Endothelial cell of umbilical vein (primary cell): Measurements from ENCODE around the gene PALD1. TPM values are rescaled to one million over a fixed set of nuclear protein-coding genes. Genes with fewer than 3 reads are reported as not detected.
"Not testable (repeated sequence)": the region's sequence is repeated elsewhere in the genome, so short reads cannot be mapped to it uniquely, and the experiment has no call there.

ENCODE experiments used
- BruUV-seq: library from RNA; stranded (reverse); fragments of 400-500 nt; replicated peaks from 2 replicates; lab custom pipeline; 2021; lab: Mats Ljungman, UMichigan
- CTCF ChIA-PET: fragments of 300-600, 350-600 bp; sonication (Branson Sonifier 250); formaldehyde crosslinking; loops from one replicate; lab custom pipeline; 2021; ENCODE audit warnings: antibody characterized with exemption, inconsistent platforms; lab: Charles Lee
- POLR2A ChIA-PET: fragments of 300-600, 350-600 bp; sonication (Branson Sonifier 250); formaldehyde crosslinking; loops from one replicate; lab custom pipeline; 2021; ENCODE audit warnings: antibody characterized with exemption, inconsistent platforms; lab: Charles Lee
- DNase-seq: peaks from one replicate; pipeline ENCODE4 v3.0.0-alpha.2; 2011; ENCODE audit warnings: low read depth, low spot score
- FAIRE-seq: peaks from 2 replicates; lab custom pipeline; 2011; peaks lifted over from hg19 to GRCh38; lab: Jason Lieb, UNC
- H2AFZ ChIP-seq: 2 replicates; pipeline ENCODE4 v1.6.0; 2012; ENCODE audit warnings: low read depth, low read length, control low read depth, inconsistent platforms
- H3K27ac ChIP-seq: 2 replicates; pipeline ENCODE4 v1.5.1; 2011; ENCODE audit warnings: low read depth, mild to moderate bottlenecking, control low read depth, low read length, moderate library complexity; ENCODE audit not compliant: insufficient read depth
- H3K27me3 ChIP-seq, 2 experiments: 2 replicates each; pipeline versions ENCODE4 v1.6.0 to v1.6.1; 2011; ENCODE audit warnings: low read length in 2 of 2, mixed read lengths in 1 of 2; ENCODE audit not compliant: control insufficient read depth in 2 of 2, insufficient read depth in 2 of 2
- H3K36me3 ChIP-seq, 2 experiments: 2 replicates in 1 of 2; 3 replicates in 1 of 2; pipeline ENCODE4 v1.5.1; 2011; ENCODE audit warnings: low read length in 2 of 2, mild to moderate bottlenecking in 1 of 2, moderate library complexity in 1 of 2; ENCODE audit not compliant: control insufficient read depth in 2 of 2, insufficient read depth in 2 of 2; ENCODE audit errors: extremely low read depth in 1 of 2
- H3K4me1 ChIP-seq: 3 replicates; pipeline ENCODE4 v1.5.1; 2011; ENCODE audit warnings: mild to moderate bottlenecking, low read length; ENCODE audit not compliant: control insufficient read depth, insufficient read depth; ENCODE audit errors: extremely low read depth
- H3K4me2 ChIP-seq: 2 replicates; pipeline ENCODE4 v1.6.1; 2011; ENCODE audit warnings: low read length, control low read depth, mixed read lengths; ENCODE audit not compliant: insufficient read depth
- H3K4me3 ChIP-seq, 3 experiments: fragments of 200-600 bp in 1 of 3; sonication (generic), shearing (Covaris generic) in 1 of 3; replicated peaks in 1 of 3; 2 replicates each; pipeline ENCODE4 v1.5.1; 2011 to 2016; ENCODE audit warnings: control low read depth in 3 of 3, low read length in 3 of 3, mild to moderate bottlenecking in 2 of 3, inconsistent platforms in 1 of 3, low read depth in 1 of 3, moderate library complexity in 1 of 3; ENCODE audit not compliant: insufficient read depth in 1 of 3
- H3K79me2 ChIP-seq: 2 replicates; pipeline ENCODE4 v1.6.0; 2012; ENCODE audit warnings: low read length, inconsistent platforms; ENCODE audit not compliant: control insufficient read depth, insufficient read depth
- H3K9ac ChIP-seq: replicated peaks from 2 replicates; pipeline ENCODE3; 2011; ENCODE audit warnings: low read length, control low read depth; ENCODE audit not compliant: insufficient read depth; ENCODE audit errors: extremely low read depth
- H3K9me1 ChIP-seq: replicated peaks from 3 replicates; pipeline ENCODE4 v1.6.0; 2011; ENCODE audit warnings: mild to moderate bottlenecking, low read length; ENCODE audit not compliant: control insufficient read depth, insufficient read depth; ENCODE audit errors: extremely low read depth
- H3K9me3 ChIP-seq: replicated peaks from 2 replicates; pipeline ENCODE4 v1.5.1; 2012; ENCODE audit warnings: low read length, inconsistent platforms; ENCODE audit not compliant: control insufficient read depth, insufficient read depth
- H4K20me1 ChIP-seq: replicated peaks from 2 replicates; pipeline ENCODE3; 2011; ENCODE audit warnings: mild to moderate bottlenecking, low read length; ENCODE audit not compliant: control insufficient read depth, insufficient read depth; ENCODE audit errors: extremely low read depth
- CTCF ChIP-seq, 2 donors: IDR thresholded peaks; 1 replicate in 1 of 2; 2 replicates in 1 of 2; pipeline ENCODE4 v1.5.1; 2011; ENCODE audit warnings: low read length in 2 of 2, mild to moderate bottlenecking in 2 of 2, moderate library complexity in 2 of 2, control low read depth in 1 of 2, inconsistent platforms in 1 of 2, low read depth in 1 of 2; ENCODE audit not compliant: insufficient read depth in 1 of 2; ENCODE audit errors: extremely low read depth in 1 of 2
- EZH2 ChIP-seq: IDR thresholded peaks from 2 replicates; pipeline ENCODE4 v1.6.1; 2012; ENCODE audit warnings: borderline replicate concordance, low read depth, mild to moderate bottlenecking, moderate library complexity, low read length, inconsistent platforms; ENCODE audit not compliant: severe bottlenecking
- FOS ChIP-seq: IDR thresholded peaks from 2 replicates; pipeline ENCODE4 v1.6.1; 2011; ENCODE audit warnings: mild to moderate bottlenecking, low read length, moderate library complexity, borderline replicate concordance; ENCODE audit not compliant: insufficient read depth
- GATA2 ChIP-seq: IDR thresholded peaks from 2 replicates; pipeline ENCODE4 v1.7.0; 2011; ENCODE audit warnings: low read depth, mild to moderate bottlenecking, moderate library complexity, mixed read lengths, low read length; ENCODE audit not compliant: insufficient read length, insufficient read depth
- JUN ChIP-seq: IDR thresholded peaks from 2 replicates; pipeline ENCODE4 v1.6.1; 2011; ENCODE audit warnings: borderline replicate concordance, low read depth; ENCODE audit not compliant: insufficient read length, insufficient read depth
- MAX ChIP-seq: IDR thresholded peaks from 2 replicates; pipeline ENCODE4 v1.6.1; 2011; ENCODE audit not compliant: insufficient read depth, insufficient read length
- MYC ChIP-seq: IDR thresholded peaks from one replicate; pipeline ENCODE4 v1.6.1; 2011; ENCODE audit warnings: mild to moderate bottlenecking, low read depth, low read length
- POLR2A ChIP-seq: IDR thresholded peaks from 2 replicates; pipeline ENCODE4 v1.6.1; 2012; ENCODE audit warnings: low read depth, mild to moderate bottlenecking, control low read depth, low read length
- POLR2AphosphoS5 ChIP-seq: IDR thresholded peaks from 2 replicates; pipeline ENCODE4 v1.6.1; 2012; ENCODE audit warnings: low read depth, mild to moderate bottlenecking, control low read depth, low read length, moderate library complexity; ENCODE audit not compliant: insufficient read depth
- dilution Hi-C: fragments of 300-500 bp; cut with MboI; formaldehyde crosslinking; loops from one replicate; pipeline ENCODE4 v1.15.0; 2019; ENCODE audit warnings: low sequenced_read_pairs; ENCODE audit not compliant: extremely low pct_ligation_motif_present
- intact Hi-C: fragments of 100-400 bp; cut with micrococcal nuclease; formaldehyde crosslinking; loops from one replicate; pipeline ENCODE4 v1.10.0; 2022
- polyA plus RNA-seq, 4 experiments: library from polyadenylated mRNA; depleted of rRNA in 3 of 4; stranded (reverse) in 3 of 4; unstranded in 1 of 4; fragments of >200 nt; gene quantifications; 2 replicates each; pipeline versions ENCODE4 v1.2.1 to v1.2.3, GENCODE V29; 2011 to 2012; ENCODE audit warnings: missing spikeins in 1 of 4
- total RNA-seq: library from RNA; stranded (reverse); gene quantifications from 2 replicates; pipeline ENCODE4 v1.2.3, GENCODE V29; 2021

The PALD1 gene
- total and polyA plus RNA-seq, 2 donors (not counting 3 experiments of a cell fraction or from before 2014, with no cell fraction given), result 16.6 to 73.3 TPM

GRCh38 chr10:70614364-70614763, 135.8 kb downstream of the PALD1 start:
- H2AFZ ChIP-seq, H3K27ac ChIP-seq, intact Hi-C loops, H3K36me3 ChIP-seq, H3K9me3 ChIP-seq, H4K20me1 ChIP-seq, H3K4me2 ChIP-seq, BruUV-seq, H3K4me1 ChIP-seq, FAIRE-seq, dilution Hi-C loops, CTCF ChIA-PET, POLR2A ChIA-PET, H3K4me3 ChIP-seq, H3K9ac ChIP-seq, H3K79me2 ChIP-seq, H3K9me1 ChIP-seq, DNase-seq: not testable (repeated sequence)
- peaks cover 14 to 16% of the 10 kb centered on the region in 2 experiments for H3K27me3 ChIP-seq

GRCh38 chr10:70615211-70615610, 136.6 kb downstream of the PALD1 start:
- Histone ChIP-seq H3K9me3 (no peaks in the 10 kb centered on the region), H3K4me2 (no peak overlapping the region), H3K9me1 (no peaks in the 10 kb centered on the region), H3K4me3 (no peak overlapping the region), H2AFZ (no peak overlapping the region), H3K4me1 (no peaks in the 10 kb centered on the region), H3K36me3 (no peaks in the 10 kb centered on the region), H3K27me3 (peaks cover 14 to 16% of the 10 kb centered on the region in 2 experiments), H3K79me2 (no peaks in the 10 kb centered on the region), H3K27ac (no peak overlapping the region), H3K9ac (no peak overlapping the region), H4K20me1 (no peaks in the 10 kb centered on the region)
- intact Hi-C loops, result no loop called here
- no TSS peak for BruUV-seq
- DNase-seq (no peak), FAIRE-seq (no peak)
- ChIA-PET POLR2A (interaction anchor here (0.6 kb wide), 1 partner anchor 227 kb away, joined by 7 read pairs; no protein-coding TSS in a partner anchor), CTCF (no interaction called here)
- TF ChIP-seq JUN (no peak), MAX (no peak), EZH2 (no peak), CTCF (IDR thresholded peaks at IDR 0.05; ENCODE audit: extremely low read depth in 1 of 2, insufficient read depth in 1 of 2, low read depth in 1 of 2, low read length in 2 of 2) (no peak), GATA2 (no peak), POLR2AphosphoS5 (no peak), MYC (no peak), FOS (no peak), POLR2A (no peak)
- dilution Hi-C loops, result no loop called here
